SH-SY5Y (cell line): ENCODE measurements around the gene PYHIN1.

Source experiments
- GATA2 ChIP-seq: IDR thresholded peaks from 2 replicates; pipeline ENCODE4 v1.6.1; 2011; ENCODE audit warnings: mild to moderate bottlenecking, low read depth, low read length
- GATA3 ChIP-seq: IDR thresholded peaks from 2 replicates; pipeline ENCODE4 v1.6.1; 2011; ENCODE audit warnings: low read depth, mild to moderate bottlenecking, low read length, moderate library complexity

DNA sequence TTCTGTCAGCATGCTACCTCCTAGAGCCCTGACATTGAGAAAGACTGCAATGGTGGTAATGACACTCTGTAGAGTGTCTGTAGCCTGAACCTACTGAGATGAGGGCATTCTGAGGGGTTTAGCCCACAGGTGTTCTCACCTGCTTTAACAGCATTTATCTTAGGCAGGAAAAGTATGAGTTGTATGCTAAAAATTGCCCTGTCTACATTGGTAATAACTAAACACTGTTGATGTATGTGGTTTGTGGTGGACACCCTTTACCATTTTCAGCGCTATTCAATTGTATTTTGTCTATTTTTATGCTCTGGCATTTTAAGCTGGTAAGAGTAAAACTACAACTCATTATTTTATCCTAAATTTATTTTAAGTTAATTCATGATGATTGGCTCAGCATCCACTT, 10.0 kb downstream of the PYHIN1 start:
- TF ChIP-seq GATA2 (no peak), GATA3 (no peak)
